ENCODE data around the gene PCSK4. TPM values are rescaled to one million over a fixed set of nuclear protein-coding genes. Genes with fewer than 3 reads are reported as not detected.

The PCSK4 gene
- total and polyA plus RNA-seq, 2 donors from 2014 or later: 5.3 to 5.5 TPM

DNA sequence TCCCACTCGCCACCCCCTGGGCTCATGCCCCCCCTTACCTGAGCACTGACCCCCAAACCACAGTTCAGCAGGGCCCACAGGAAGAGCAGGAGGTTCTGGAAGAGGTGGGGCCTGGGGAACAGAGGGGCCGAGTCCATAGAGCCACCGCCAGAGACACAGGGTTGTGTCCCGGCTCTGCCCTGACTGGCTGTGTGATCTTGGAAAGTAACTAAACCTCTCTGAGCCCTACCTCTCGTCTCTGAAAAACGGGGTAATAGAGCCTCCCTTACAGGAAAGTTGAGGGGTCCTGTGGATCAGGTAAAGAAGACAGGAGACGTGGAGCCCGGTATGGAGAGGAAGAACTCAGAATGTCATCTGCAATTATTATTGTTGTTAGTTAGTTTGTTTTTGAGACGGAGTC is 20.7 kb upstream of the PCSK4 start:
- no peak overlapping the region for H3K9ac ChIP-seq (ENCODE audit: low read length in 3 of 3)
- H3K4me3 ChIP-seq (ENCODE audit: low read length in 3 of 3): no peak overlapping the region
- peaks cover 0 to 6% (median 0%) of the 10 kb centered on the region in 3 donors for H3K4me1 ChIP-seq (ENCODE audit: control insufficient read depth in 2 of 3, insufficient read depth in 2 of 3, low read depth in 1 of 3, low read length in 3 of 3)
- FAIRE-seq: no peak
- intact Hi-C loops (cut with DNase I): no loop called here
- TF ChIP-seq, protein P1, sequence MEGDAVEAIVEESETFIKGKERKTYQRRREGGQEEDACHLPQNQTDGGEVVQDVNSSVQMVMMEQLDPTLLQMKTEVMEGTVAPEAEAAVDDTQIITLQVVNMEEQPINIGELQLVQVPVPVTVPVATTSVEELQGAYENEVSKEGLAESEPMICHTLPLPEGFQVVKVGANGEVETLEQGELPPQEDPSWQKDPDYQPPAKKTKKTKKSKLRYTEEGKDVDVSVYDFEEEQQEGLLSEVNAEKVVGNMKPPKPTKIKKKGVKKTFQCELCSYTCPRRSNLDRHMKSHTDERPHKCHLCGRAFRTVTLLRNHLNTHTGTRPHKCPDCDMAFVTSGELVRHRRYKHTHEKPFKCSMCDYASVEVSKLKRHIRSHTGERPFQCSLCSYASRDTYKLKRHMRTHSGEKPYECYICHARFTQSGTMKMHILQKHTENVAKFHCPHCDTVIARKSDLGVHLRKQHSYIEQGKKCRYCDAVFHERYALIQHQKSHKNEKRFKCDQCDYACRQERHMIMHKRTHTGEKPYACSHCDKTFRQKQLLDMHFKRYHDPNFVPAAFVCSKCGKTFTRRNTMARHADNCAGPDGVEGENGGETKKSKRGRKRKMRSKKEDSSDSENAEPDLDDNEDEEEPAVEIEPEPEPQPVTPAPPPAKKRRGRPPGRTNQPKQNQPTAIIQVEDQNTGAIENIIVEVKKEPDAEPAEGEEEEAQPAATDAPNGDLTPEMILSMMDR (IDR thresholded peaks at IDR 0.05; ENCODE audit: borderline replicate concordance, extremely low read depth, insufficient read depth): no peak
- H3K27me3 ChIP-seq (ENCODE audit: control insufficient read depth, insufficient read depth, low read length): peaks cover 2% of the 10 kb centered on the region
- H3K9me3 ChIP-seq (ENCODE audit: control insufficient read depth in 2 of 3, insufficient read depth in 1 of 3, low read length in 3 of 3): no peaks in the 10 kb centered on the region
- H3K27ac ChIP-seq (ENCODE audit: low read depth in 2 of 2, low read length in 2 of 2): no peak overlapping the region
- no peak for DNase-seq
- H3K36me3 ChIP-seq (ENCODE audit: control insufficient read depth in 2 of 3, insufficient read depth in 3 of 3, low read length in 3 of 3): no peaks in the 10 kb centered on the region

DNA sequence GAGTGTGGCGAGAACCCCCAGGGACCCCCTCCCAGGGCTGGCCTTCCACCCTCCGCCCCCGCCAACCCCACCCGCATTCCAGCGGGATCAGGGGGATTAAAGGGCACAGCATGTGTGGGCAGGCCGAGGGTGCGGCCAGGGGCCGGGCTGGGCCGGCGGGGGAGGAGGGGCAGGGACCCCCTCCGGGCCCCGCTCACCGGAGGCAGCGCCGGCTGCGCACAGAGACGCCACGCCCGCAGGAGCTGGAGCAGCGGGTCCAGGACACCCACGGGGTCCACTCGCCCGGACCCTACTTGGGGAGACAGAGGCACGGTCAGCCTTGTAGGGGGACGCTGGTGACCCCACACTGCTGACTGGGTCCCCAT is 20.3 kb upstream of the PCSK4 start:
- H3K27me3 ChIP-seq (ENCODE audit: control insufficient read depth, insufficient read depth, low read length): peaks cover 5% of the 10 kb centered on the region
- no peak for FAIRE-seq
- intact Hi-C loops (cut with DNase I): no loop called here

DNA sequence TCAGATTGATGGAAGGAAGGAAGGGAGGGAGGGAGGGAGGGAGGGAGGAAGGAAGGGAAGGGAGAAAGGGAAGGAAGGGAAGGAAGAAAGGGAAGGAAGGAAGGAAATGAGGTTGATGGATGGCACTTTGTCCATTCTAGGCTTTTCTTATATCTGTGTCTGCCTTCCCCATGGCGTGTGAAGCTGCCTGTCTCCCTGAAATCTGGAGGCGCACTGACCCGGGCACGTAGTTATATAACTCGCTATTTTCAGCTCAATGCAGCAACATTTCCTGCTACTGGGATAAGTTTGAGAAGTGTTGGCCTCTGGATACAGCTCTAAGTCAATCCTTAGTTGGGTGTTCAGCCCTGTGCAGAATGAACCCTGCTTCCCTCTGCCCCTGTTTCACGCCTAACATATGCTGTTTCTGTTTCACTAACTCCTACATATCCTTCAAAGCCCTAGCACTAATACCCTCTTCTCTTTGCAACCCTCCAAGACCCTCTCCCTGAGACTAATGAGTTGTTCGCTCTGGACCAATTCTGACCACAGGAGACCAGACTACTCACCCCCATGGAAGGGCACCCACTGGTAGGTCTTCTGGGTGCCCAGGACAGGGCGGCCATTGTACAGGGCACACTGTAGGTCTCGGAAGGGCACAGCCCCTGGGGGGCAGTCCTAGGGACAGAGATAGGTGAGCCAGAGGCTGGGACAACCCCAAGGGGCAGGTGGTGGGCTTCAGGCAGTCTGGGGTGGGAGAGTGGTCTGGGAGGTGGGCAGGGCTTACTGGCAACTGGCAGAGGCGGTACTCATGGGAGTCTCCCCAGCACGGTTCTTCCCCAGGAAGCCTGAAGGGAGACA is 19.7 kb upstream of the PCSK4 start:
- intact Hi-C loops (cut with DNase I): no loop called here
- Histone ChIP-seq H3K27ac (ENCODE audit: low read depth in 2 of 2, low read length in 2 of 2) (no peak overlapping the region), H3K4me1 (ENCODE audit: control insufficient read depth in 2 of 3, insufficient read depth in 2 of 3, low read depth in 1 of 3, low read length in 3 of 3) (peaks cover 0 to 6% (median 0%) of the 10 kb centered on the region in 3 donors), H3K4me3 (ENCODE audit: low read length in 3 of 3) (no peak overlapping the region), H3K27me3 (ENCODE audit: control insufficient read depth, insufficient read depth, low read length) (peaks cover 7% of the 10 kb centered on the region), H3K36me3 (ENCODE audit: control insufficient read depth in 2 of 3, insufficient read depth in 3 of 3, low read length in 3 of 3) (no peaks in the 10 kb centered on the region), H3K9me3 (ENCODE audit: control insufficient read depth in 2 of 3, insufficient read depth in 1 of 3, low read length in 3 of 3) (no peaks in the 10 kb centered on the region), H3K9ac (ENCODE audit: low read length in 3 of 3) (no peak overlapping the region)
- TF ChIP-seq, protein P1 (IDR thresholded peaks at IDR 0.05; ENCODE audit: borderline replicate concordance, extremely low read depth, insufficient read depth): no peak
- FAIRE-seq: no peak
- no peak for DNase-seq

More for the DNA sequence above, 20.3 kb upstream of the PCSK4 start:
- no peak overlapping the region for H3K4me3 ChIP-seq (ENCODE audit: low read length in 3 of 3)
- H3K36me3 ChIP-seq (ENCODE audit: control insufficient read depth in 2 of 3, insufficient read depth in 3 of 3, low read length in 3 of 3): no peaks in the 10 kb centered on the region
- TF ChIP-seq, protein P1 (IDR thresholded peaks at IDR 0.05; ENCODE audit: borderline replicate concordance, extremely low read depth, insufficient read depth): no peak
- no peak for DNase-seq
- peaks cover 0 to 6% (median 0%) of the 10 kb centered on the region in 3 donors for H3K4me1 ChIP-seq (ENCODE audit: control insufficient read depth in 2 of 3, insufficient read depth in 2 of 3, low read depth in 1 of 3, low read length in 3 of 3)
- no peak overlapping the region for H3K27ac ChIP-seq (ENCODE audit: low read depth in 2 of 2, low read length in 2 of 2)
- no peaks in the 10 kb centered on the region for H3K9me3 ChIP-seq (ENCODE audit: control insufficient read depth in 2 of 3, insufficient read depth in 1 of 3, low read length in 3 of 3)
- no peak overlapping the region for H3K9ac ChIP-seq (ENCODE audit: low read length in 3 of 3)
